H1 (cell line): Measurements from ENCODE around the gene TFG. TPM values are rescaled to one million over a fixed set of nuclear protein-coding genes. Genes with fewer than 3 reads are reported as not detected.

Source experiments
- CTCF ChIA-PET: fragments of 300-600 bp; sonication (Branson Sonifier 250); formaldehyde crosslinking; loops from one replicate; lab custom pipeline; 2021; ENCODE audit not compliant: partially characterized antibody; lab: Charles Lee
- POLR2A ChIA-PET: fragments of 300-600 bp; sonication (Branson Sonifier 250); formaldehyde crosslinking; loops from one replicate; lab custom pipeline; 2021; ENCODE audit warnings: inconsistent platforms; ENCODE audit not compliant: partially characterized antibody; lab: Charles Lee
- DNase-seq, 2 experiments: peaks; one replicate each; pipeline versions ENCODE4 v3.0.0 to v3.0.0-alpha.2; 2010 to 2022; ENCODE audit warnings: low spot score in 2 of 2, low read depth in 1 of 2, mixed read lengths in 1 of 2
- FAIRE-seq: peaks from 2 replicates; lab custom pipeline; 2011; peaks lifted over from hg19 to GRCh38; lab: Jason Lieb, UNC
- H2AFZ ChIP-seq: 2 replicates; pipeline ENCODE4 v1.8.1; 2012; ENCODE audit warnings: low read length, inconsistent platforms
- H2AK5ac ChIP-seq: 2 replicates; pipeline ENCODE4 v1.6.1; 2013; ENCODE audit warnings: low read depth, low read length
- H2BK120ac ChIP-seq: replicated peaks from 2 replicates; pipeline ENCODE3; 2013; ENCODE audit warnings: low read depth, low read length, inconsistent platforms
- H2BK12ac ChIP-seq: 2 replicates; pipeline ENCODE4 v1.6.1; 2013; ENCODE audit warnings: low read depth, low read length
- H2BK15ac ChIP-seq: 2 replicates; pipeline ENCODE4 v1.6.1; 2013; ENCODE audit warnings: low read length
- H2BK20ac ChIP-seq: 2 replicates; pipeline ENCODE4 v1.6.1; 2013; ENCODE audit warnings: low read length
- H2BK5ac ChIP-seq: 2 replicates; pipeline ENCODE4 v1.6.1; 2013; ENCODE audit warnings: low read depth, low read length
- H3K14ac ChIP-seq: 2 replicates; pipeline ENCODE4 v1.6.1; 2013; ENCODE audit warnings: inconsistent platforms; ENCODE audit not compliant: insufficient read length
- H3K18ac ChIP-seq: 2 replicates; pipeline ENCODE4 v1.6.1; 2013; ENCODE audit warnings: low read length; ENCODE audit errors: extremely low read depth
- H3K23ac ChIP-seq: 2 replicates; pipeline ENCODE4 v1.6.1; 2013; ENCODE audit warnings: inconsistent platforms; ENCODE audit not compliant: insufficient read length
- H3K23me2 ChIP-seq: 2 replicates; pipeline ENCODE4 v1.6.1; 2013; ENCODE audit warnings: low read depth, low read length
- H3K27ac ChIP-seq: 2 replicates; pipeline ENCODE4 v1.6.1; 2011; ENCODE audit warnings: low read depth, low read length, inconsistent platforms
- H3K27me3 ChIP-seq, 4 experiments: replicated peaks in 1 of 4; 1 replicate in 1 of 4; 2 replicates in 3 of 4; pipeline versions ENCODE4 v1.6.1 to v1.8.1; 2011 to 2013; ENCODE audit warnings: low read length in 3 of 4, mild to moderate bottlenecking in 3 of 4, inconsistent platforms in 2 of 4, mixed read lengths in 2 of 4, moderate library complexity in 1 of 4; ENCODE audit not compliant: control insufficient read depth in 3 of 4, insufficient read depth in 3 of 4; ENCODE audit errors: extremely low read depth in 1 of 4
- H3K36me3 ChIP-seq, 4 experiments: 2 replicates each; pipeline versions ENCODE4 v1.6.1 to v1.8.1; 2011 to 2013; ENCODE audit warnings: mild to moderate bottlenecking in 4 of 4, low read length in 3 of 4, moderate library complexity in 2 of 4, control low read depth in 1 of 4, inconsistent platforms in 1 of 4; ENCODE audit not compliant: insufficient read depth in 4 of 4, control insufficient read depth in 2 of 4
- H3K4ac ChIP-seq: replicated peaks from 2 replicates; pipeline ENCODE3; 2013; ENCODE audit warnings: low read length, low read depth, mixed read lengths, inconsistent platforms; ENCODE audit not compliant: insufficient read length
- H3K4me1 ChIP-seq, 4 experiments: replicated peaks in 1 of 4; 1 replicate in 1 of 4; 2 replicates in 3 of 4; pipeline versions ENCODE4 v1.6.1 to v1.8.1; 2011 to 2013; ENCODE audit warnings: low read length in 3 of 4, inconsistent platforms in 2 of 4, mixed read lengths in 1 of 4; ENCODE audit not compliant: insufficient read depth in 4 of 4, control insufficient read depth in 3 of 4
- H3K4me2 ChIP-seq, 2 experiments: 2 replicates each; pipeline versions ENCODE4 v1.6.1 to v1.8.1; 2011 to 2013; ENCODE audit warnings: low read depth in 2 of 2, low read length in 2 of 2, control low read depth in 1 of 2, inconsistent platforms in 1 of 2, mild to moderate bottlenecking in 1 of 2; ENCODE audit not compliant: insufficient read depth in 1 of 2
- H3K4me3 ChIP-seq, 4 experiments: fragments of 200-600, 300-600 bp in 1 of 4; sonication (generic), shearing (Covaris generic), sonication (Bioruptor Twin) in 1 of 4; 2 replicates each; pipeline versions ENCODE4 v1.5.1 to v1.8.1; 2011 to 2016; ENCODE audit warnings: low read length in 4 of 4, low read depth in 3 of 4, control low read depth in 2 of 4, inconsistent platforms in 2 of 4, mild to moderate bottlenecking in 2 of 4, mixed read lengths in 1 of 4, moderate library complexity in 1 of 4; ENCODE audit not compliant: insufficient read depth in 2 of 4; ENCODE audit errors: extremely low read depth in 1 of 4
- H3K56ac ChIP-seq: replicated peaks from 2 replicates; pipeline ENCODE3; 2013; ENCODE audit warnings: low read depth, mild to moderate bottlenecking, mixed read lengths, low read length, inconsistent platforms; ENCODE audit not compliant: insufficient read length
- H3K79me1 ChIP-seq: 2 replicates; pipeline ENCODE4 v1.6.1; 2013; ENCODE audit warnings: low read depth, low read length, control low read depth
- H3K79me2 ChIP-seq, 2 experiments: 2 replicates each; pipeline versions ENCODE4 v1.6.1 to v1.8.1; 2012 to 2013; ENCODE audit warnings: low read length in 2 of 2, mild to moderate bottlenecking in 2 of 2, inconsistent platforms in 1 of 2; ENCODE audit not compliant: insufficient read depth in 2 of 2, control insufficient read depth in 1 of 2
- H3K9ac ChIP-seq, 4 experiments: replicated peaks in 1 of 4; 1 replicate in 1 of 4; 2 replicates in 3 of 4; pipeline versions ENCODE4 v1.6.1 to v1.8.1; 2011 to 2013; ENCODE audit warnings: low read depth in 3 of 4, low read length in 3 of 4, control low read depth in 2 of 4, mild to moderate bottlenecking in 2 of 4, moderate library complexity in 2 of 4, inconsistent platforms in 1 of 4; ENCODE audit errors: extremely low read depth in 1 of 4
- H3K9me3 ChIP-seq, 2 experiments: 2 replicates each; pipeline versions ENCODE4 v1.6.1 to v1.8.1; 2012 to 2013; ENCODE audit warnings: mild to moderate bottlenecking in 2 of 2, moderate library complexity in 2 of 2, control low read depth in 1 of 2, inconsistent platforms in 1 of 2, low read depth in 1 of 2, low read length in 1 of 2, mixed read lengths in 1 of 2; ENCODE audit not compliant: insufficient read depth in 2 of 2
- H4K20me1 ChIP-seq, 2 experiments: replicated peaks in 1 of 2; 2 replicates each; pipeline versions ENCODE3 to v1.8.1; 2011 to 2013; ENCODE audit warnings: inconsistent platforms in 2 of 2, low read length in 2 of 2, mild to moderate bottlenecking in 1 of 2; ENCODE audit not compliant: insufficient read depth in 2 of 2, control insufficient read depth in 1 of 2
- H4K5ac ChIP-seq: 2 replicates; pipeline ENCODE4 v1.6.1; 2013; ENCODE audit warnings: low read length, low read depth, mixed read lengths, inconsistent platforms; ENCODE audit not compliant: insufficient read length
- H4K8ac ChIP-seq: 2 replicates; pipeline ENCODE4 v1.8.0; 2013; ENCODE audit warnings: mild to moderate bottlenecking, moderate library complexity, low read length, inconsistent platforms; ENCODE audit not compliant: insufficient read depth; ENCODE audit errors: extremely low read depth
- H4K91ac ChIP-seq: replicated peaks from 2 replicates; pipeline ENCODE3; 2013; ENCODE audit warnings: low read length, mixed read lengths, inconsistent platforms; ENCODE audit not compliant: insufficient read length
- BACH1 ChIP-seq: IDR thresholded peaks from 2 replicates; pipeline ENCODE4 v1.6.1; 2012; ENCODE audit warnings: low read length, improper control_type of control experiment
- CBX8 ChIP-seq: fragments of 300-800, 300-1000 bp; sonication (generic); IDR thresholded peaks from 2 replicates; pipeline ENCODE4 v1.7.1; 2016; ENCODE audit warnings: low read depth, low read length, borderline replicate concordance
- EGR1 ChIP-seq: IDR thresholded peaks from 2 replicates; pipeline ENCODE4 v1.6.1; 2011; ENCODE audit warnings: low read depth, low read length, borderline replicate concordance
- GTF2F1 ChIP-seq: IDR thresholded peaks from 2 replicates; pipeline ENCODE4 v1.6.1; 2012; ENCODE audit warnings: low read depth, low read length, improper control_type of control experiment, borderline replicate concordance
- HDAC6 ChIP-seq: IDR thresholded peaks from one replicate; pipeline ENCODE4 v1.7.1; 2012; ENCODE audit warnings: low read depth, mild to moderate bottlenecking, inconsistent platforms, low read length, moderate library complexity
- SAP30 ChIP-seq: fragments of 300-600 bp; sonication (generic); IDR thresholded peaks from 2 replicates; pipeline ENCODE4 v1.7.1; 2012; ENCODE audit warnings: low read length, moderate library complexity, mild to moderate bottlenecking, inconsistent platforms; ENCODE audit not compliant: insufficient read depth, insufficient replicate concordance
- SIRT6 ChIP-seq: IDR thresholded peaks from one replicate; pipeline ENCODE4 v1.7.1; 2012; ENCODE audit warnings: low read length, inconsistent platforms
- TBP ChIP-seq: IDR thresholded peaks from 2 replicates; pipeline ENCODE4 v1.6.1; 2011; ENCODE audit warnings: low read depth, low read length, improper control_type of control experiment
- WGBS, 2 experiments: shearing (Covaris generic) in 1 of 2; methylation state at CpG; one replicate each; pipeline versions ENCODE4 v1.1.6 to v1.1.7; 2013 to 2015; ENCODE audit warnings: low lambda C conversion rate in 2 of 2, mixed read lengths in 2 of 2, inconsistent platforms in 1 of 2, low coverage in 1 of 2, missing lambda C conversion rate in 1 of 2; ENCODE audit not compliant: insufficient replicate concordance in 2 of 2, insufficient coverage in 1 of 2, insufficient read length in 1 of 2; ENCODE audit errors: extremely low coverage in 1 of 2, missing lambda C conversion rate in 1 of 2; 5-methylcytosine and 5-hydroxymethylcytosine counted together
- polyA plus RNA-seq, 7 experiments: library from polyadenylated mRNA; depleted of rRNA in 3 of 7; stranded (reverse) in 5 of 7; unstranded in 2 of 7; fragments of >200 nt in 5 of 7; fragments of 200-250 nt in 2 of 7; gene quantifications; 1 replicate in 5 of 7; 2 replicates in 1 of 7; 4 replicates in 1 of 7; pipeline versions ENCODE4 v1.2.1 to v1.2.3, GENCODE V29; 2011 to 2013; ENCODE audit warnings: missing spikeins in 2 of 7, mixed read lengths in 2 of 7
- total RNA-seq: library from RNA; stranded (reverse); fragmentation: NEBNext Ultra II Directional; extraction: Animal tissue kit (Norgen Biotek cat#: 25700); gene quantifications from 2 replicates; pipeline ENCODE4 v1.2.1, GENCODE V29; 2021

Gene TFG
- total and polyA plus RNA-seq, 2 of the 8 experiments (the other 6 are each of a cell fraction or from before 2014, with no cell fraction given) = 81.9 to 98.4 TPM

GRCh38 chr3:100706365-100706764 is 2.9 kb upstream of the TFG start:
- Histone ChIP-seq H3K9me3 (no peaks in the 10 kb centered on the region), H3K27me3 (peaks cover 1 to 25% (median 11%) of the 10 kb centered on the region in 4 experiments; a peak in 6 of 7 replicates), H3K23ac (no peak overlapping the region), H2BK20ac (no peak overlapping the region), H3K27ac (no peak overlapping the region), H2BK120ac (no peak overlapping the region), H3K36me3 (no peaks in the 10 kb centered on the region; a peak in 1 of 8 replicates), H2BK15ac (no peak overlapping the region), H4K91ac (no peak overlapping the region), H4K5ac (no peak overlapping the region), H2AK5ac (no peak overlapping the region), H3K4me1 (peaks cover 0 to 5% (median 2%) of the 10 kb centered on the region in 4 experiments; a peak in 2 of 7 replicates), H3K18ac (no peak overlapping the region), H2BK5ac (no peak overlapping the region), H3K79me2 (peaks cover 5 to 14% of the 10 kb centered on the region in 2 experiments), H3K56ac (no peak overlapping the region), H3K23me2 (peaks cover 2% of the 10 kb centered on the region; the same call in 1 of the 2 replicates), H4K8ac (no peak overlapping the region), H3K14ac (no peak overlapping the region), H3K9ac (no peak overlapping the region), H3K4me3 (no peak overlapping the region), H3K4ac (no peak overlapping the region), H4K20me1 (peaks cover 0 to 2% of the 10 kb centered on the region in 2 experiments), H2BK12ac (no peak overlapping the region), H3K4me2 (no peak overlapping the region), H3K79me1 (no peaks in the 10 kb centered on the region), H2AFZ (no peak overlapping the region)
- DNase-seq (no peak), FAIRE-seq (no peak)
- ChIA-PET POLR2A (no interaction called here), CTCF (interaction anchor here (0.6 to 1.4 kb wide), 2 partner anchors 115 to 786 kb away, joined by 3 to 4 read pairs; no protein-coding TSS in a partner anchor)
- WGBS, 2 experiments = 76% methylated on average over 3 of the region's 3 CpGs; no CpG with 5 or more reads in 1 of the 2 experiments
- TF ChIP-seq BACH1 (no peak), CBX8 (no peak), SAP30 (no peak), GTF2F1 (no peak), SIRT6 (no peak), EGR1 (no peak), TBP (no peak), HDAC6 (no peak)
